Activated naive CD4-positive, alpha-beta T cell treated with anti-CD3 and anti-CD28 coated beads, Interleukin-2, amount 50 U/mL, for 72 hours (primary cell): Measurements from ENCODE around the gene HTRA1. TPM values are rescaled to one million over a fixed set of nuclear protein-coding genes. Genes with fewer than 3 reads are reported as not detected.

Experiments
- ATAC-seq, 2 donors: fragments of 150-1000 bp; cut with Tn5 transposase; 2 replicates each; pipeline ENCODE4 v1.10.0; 2021; ENCODE audit warnings: mild to moderate bottlenecking in 2 of 2, moderate library complexity in 2 of 2
- DNase-seq, 2 donors: peaks; one replicate each; pipeline ENCODE4 v3.0.0; 2021 to 2022; ENCODE audit warnings: low spot score in 2 of 2
- H3K27ac Mint-ChIP-seq, 2 donors: one replicate each; pipeline ENCODE4 v1.8.0; 2022; ENCODE audit warnings: mild to moderate bottlenecking in 2 of 2, mixed read lengths in 2 of 2
- H3K36me3 Mint-ChIP-seq, 2 donors: one replicate each; pipeline ENCODE4 v1.8.0; 2022; ENCODE audit warnings: mixed read lengths in 2 of 2
- H3K9me3 Mint-ChIP-seq, 2 donors: one replicate each; pipeline ENCODE4 v1.8.0; 2022; ENCODE audit warnings: mixed read lengths in 2 of 2
- total RNA-seq, 2 donors: library from RNA; stranded (reverse); gene quantifications; one replicate each; pipeline ENCODE4 v1.2.3, GENCODE V29; 2022

The HTRA1 gene
- total RNA-seq, 2 donors from 2014 or later: not detected

- DNase-seq: no peak
- ATAC-seq: no peak
- Mint-ChIP-seq H3K27ac (no peak overlapping the region), H3K9me3 (no peaks in the 10 kb centered on the region), H3K36me3 (no peaks in the 10 kb centered on the region)
Measured at GRCh38 chr10:122446668-122447423, 14.5 kb upstream of the HTRA1 start.

GRCh38 chr10:122448600-122448999 is 12.8 kb upstream of the HTRA1 start:
- DNase-seq (no peak), ATAC-seq (no peak)
- H3K27ac Mint-ChIP-seq: no peak overlapping the region
- H3K9me3 Mint-ChIP-seq: no peaks in the 10 kb centered on the region
- H3K36me3 Mint-ChIP-seq: no peaks in the 10 kb centered on the region

GRCh38 chr10:122449153-122449552 is 12.2 kb upstream of the HTRA1 start:
- Mint-ChIP-seq H3K36me3 (no peaks in the 10 kb centered on the region), H3K27ac (no peak overlapping the region), H3K9me3 (no peaks in the 10 kb centered on the region)
- no peak for DNase-seq
- ATAC-seq: no peak

- no peaks in the 10 kb centered on the region for H3K9me3 Mint-ChIP-seq
- H3K36me3 Mint-ChIP-seq: no peaks in the 10 kb centered on the region
- no peak overlapping the region for H3K27ac Mint-ChIP-seq
- ATAC-seq (no peak), DNase-seq (no peak)
Measured at GRCh38 chr10:122450353-122450990, 10.9 kb upstream of the HTRA1 start.

GRCh38 chr10:122454071-122454470 is 7.3 kb upstream of the HTRA1 start:
- DNase-seq (no peak), ATAC-seq (no peak)
- H3K36me3 Mint-ChIP-seq: no peaks in the 10 kb centered on the region
- no peak overlapping the region for H3K27ac Mint-ChIP-seq
- no peaks in the 10 kb centered on the region for H3K9me3 Mint-ChIP-seq

GRCh38 chr10:122454603-122455080 is 6.7 kb upstream of the HTRA1 start, which contains the start of gene ARMS2:
Gene ARMS2 (plus strand): TSS chr10:122454653. CDS start chr10:122454728, 75 bp downstream.
- DNase-seq (no peak), ATAC-seq (no peak)
- no peaks in the 10 kb centered on the region for H3K9me3 Mint-ChIP-seq
- H3K36me3 Mint-ChIP-seq: no peaks in the 10 kb centered on the region
- no peak within 1 kb of the TSS for H3K27ac Mint-ChIP-seq

- no peak for DNase-seq
- Mint-ChIP-seq H3K27ac (no peak overlapping the region), H3K9me3 (no peaks in the 10 kb centered on the region), H3K36me3 (no peaks in the 10 kb centered on the region)
- no peak for ATAC-seq
Measured at GRCh38 chr10:122455376-122456079, 5.8 kb upstream of the HTRA1 start.

GRCh38 chr10:122457934-122458333 is 3.4 kb upstream of the HTRA1 start:
- no peaks in the 10 kb centered on the region for H3K9me3 Mint-ChIP-seq
- ATAC-seq (no peak), DNase-seq (no peak)
- H3K27ac Mint-ChIP-seq: no peak overlapping the region
- peaks cover 0 to 6% of the 10 kb centered on the region in 2 donors for H3K36me3 Mint-ChIP-seq

GRCh38 chr10:122458693-122459092 is 2.7 kb upstream of the HTRA1 start:
- ATAC-seq: no peak
- H3K36me3 Mint-ChIP-seq: peaks cover 0 to 11% of the 10 kb centered on the region in 2 donors

GRCh38 chr10:122459561-122460273 is 1.6 kb upstream of the HTRA1 start:
- H3K9me3 Mint-ChIP-seq: no peaks in the 10 kb centered on the region
- H3K27ac Mint-ChIP-seq: no peak overlapping the region
- peaks cover 0 to 12% of the 10 kb centered on the region in 2 donors for H3K36me3 Mint-ChIP-seq
- no peak for ATAC-seq
- no peak for DNase-seq

More at GRCh38 chr10:122458693-122459092, 2.7 kb upstream of the HTRA1 start:
- H3K9me3 Mint-ChIP-seq: no peaks in the 10 kb centered on the region
- no peak for DNase-seq
- no peak overlapping the region for H3K27ac Mint-ChIP-seq

GRCh38 chr10:122460891-122461293 is 461 bp upstream of the HTRA1 start:
- DNase-seq: no peak
- Mint-ChIP-seq H3K36me3 (peaks cover 0 to 12% of the 10 kb centered on the region in 2 donors), H3K9me3 (no peaks in the 10 kb centered on the region), H3K27ac (no peak overlapping the region)
- no peak for ATAC-seq

GRCh38 chr10:122461729-122462532 is 578 bp downstream of the HTRA1 start:
- DNase-seq: peak in 1 of 2 donors; percentile 14

GRCh38 chr10:122462533-122463465 is 1.4 kb downstream of the HTRA1 start:
- Mint-ChIP-seq H3K9me3 (no peaks in the 10 kb centered on the region), H3K36me3 (peaks cover 0 to 12% of the 10 kb centered on the region in 2 donors), H3K27ac (no peak overlapping the region)
- peak in 1 of 2 donors; percentile 10 for DNase-seq
- peak in 1 of 2 donors; percentile 28 for ATAC-seq

More at GRCh38 chr10:122461729-122462532, 578 bp downstream of the HTRA1 start:
- ATAC-seq: peak; percentile 22 to 46
- Mint-ChIP-seq H3K9me3 (no peaks in the 10 kb centered on the region), H3K27ac (no peak overlapping the region), H3K36me3 (peaks cover 0 to 12% of the 10 kb centered on the region in 2 donors)

GRCh38 chr10:122463466-122464249 is 2.3 kb downstream of the HTRA1 start:
- ATAC-seq (no peak), DNase-seq (no peak)
- no peak overlapping the region for H3K27ac Mint-ChIP-seq
- H3K36me3 Mint-ChIP-seq: peaks cover 0 to 12% of the 10 kb centered on the region in 2 donors
- H3K9me3 Mint-ChIP-seq: no peaks in the 10 kb centered on the region
